ENCODE data around the gene PIWIL4.
"Not testable (repeated sequence)": the region's sequence is repeated elsewhere in the genome, so short reads cannot be mapped to it uniquely, and the experiment has no call there.

- not testable (repeated sequence) for TF ChIP-seq POLR2A (IDR thresholded peaks at IDR 0.05); CTCF (IDR thresholded peaks at IDR 0.05 in 8 of 11, conservative IDR thresholded peaks at IDR 0.05 in 3 of 11)
These were observed 59.9 kb downstream of the PIWIL4 start for GRCh38 chr11:94627003-94627560.

Data from spleen (tissue), 7 donors.